Omental fat pad (tissue), 4 donors: ENCODE data around the gene TMUB1. TPM values are rescaled to one million over a fixed set of nuclear protein-coding genes. Genes with fewer than 3 reads are reported as not detected.

ENCODE experiments used
- ATAC-seq: fragments of 150-250 bp; one replicate; pipeline ENCODE4 v1.9.1; 2016; ENCODE audit warnings: mild to moderate bottlenecking, moderate library complexity; ENCODE audit not compliant: low FRiP score
- DNase-seq: peaks from one replicate; pipeline ENCODE4 v3.0.0-alpha.2; 2019; ENCODE audit warnings: low spot score
- total RNA-seq, 4 donors: library from RNA; depleted of rRNA; stranded (reverse); fragments of >200 nt; gene quantifications; one replicate each; pipeline ENCODE4 v1.1.0, GENCODE V29; 2016
- TF ChIP-seq, protein P1 (sequence below), 3 donors: fragments of 450-650 bp; IDR thresholded peaks; one replicate each; pipeline ENCODE4 v1.5.1; 2016 to 2017; ENCODE audit warnings: antibody characterized with exemption in 3 of 3, mild to moderate bottlenecking in 3 of 3, moderate library complexity in 2 of 3

The TMUB1 gene
- total RNA-seq, 4 donors from 2014 or later, result 23.5 to 38.5 (median 26.9) TPM

DNA sequence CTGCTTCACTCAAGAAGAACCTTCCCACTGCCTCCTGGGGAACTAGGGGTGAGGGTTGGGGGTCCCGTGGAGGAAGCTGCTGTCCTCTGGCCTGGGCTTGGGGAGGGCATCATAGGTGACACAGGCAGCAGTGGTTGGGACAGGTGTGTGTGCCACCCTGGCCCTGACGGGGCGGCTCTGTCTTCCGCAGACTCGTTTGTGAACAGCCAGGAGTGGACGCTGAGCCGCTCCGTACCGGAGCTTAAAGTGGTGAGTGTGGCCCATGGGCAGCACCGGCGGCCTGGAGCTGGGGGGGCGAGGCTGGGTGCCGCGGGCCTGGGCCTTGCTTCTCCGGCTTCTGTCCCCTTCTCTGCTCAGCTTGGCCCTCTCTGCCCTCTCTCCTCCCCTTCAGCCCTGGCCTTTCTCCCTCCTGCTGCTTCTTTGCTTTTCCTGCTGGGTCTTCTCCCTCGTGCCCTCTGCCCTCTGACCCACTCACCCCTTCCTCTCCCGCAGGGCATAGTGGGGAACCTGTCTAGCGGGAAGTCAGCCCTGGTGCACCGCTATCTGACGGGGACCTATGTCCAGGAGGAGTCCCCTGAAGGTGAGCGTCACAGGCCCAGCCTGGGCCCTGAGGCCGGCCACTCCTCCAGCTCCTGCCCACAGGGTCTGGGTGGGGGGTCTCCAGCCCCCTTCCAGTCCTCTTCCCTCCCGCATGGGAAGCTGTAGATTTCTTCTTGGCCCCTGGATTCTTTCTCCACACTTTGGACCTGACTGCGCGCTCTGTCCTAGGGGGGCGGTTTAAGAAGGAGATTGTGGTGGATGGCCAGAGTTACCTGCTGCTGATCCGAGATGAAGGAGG, 33.5 kb upstream of the TMUB1 start:
- DNase-seq (no peak), ATAC-seq (no peak)
- TF ChIP-seq, protein P1, sequence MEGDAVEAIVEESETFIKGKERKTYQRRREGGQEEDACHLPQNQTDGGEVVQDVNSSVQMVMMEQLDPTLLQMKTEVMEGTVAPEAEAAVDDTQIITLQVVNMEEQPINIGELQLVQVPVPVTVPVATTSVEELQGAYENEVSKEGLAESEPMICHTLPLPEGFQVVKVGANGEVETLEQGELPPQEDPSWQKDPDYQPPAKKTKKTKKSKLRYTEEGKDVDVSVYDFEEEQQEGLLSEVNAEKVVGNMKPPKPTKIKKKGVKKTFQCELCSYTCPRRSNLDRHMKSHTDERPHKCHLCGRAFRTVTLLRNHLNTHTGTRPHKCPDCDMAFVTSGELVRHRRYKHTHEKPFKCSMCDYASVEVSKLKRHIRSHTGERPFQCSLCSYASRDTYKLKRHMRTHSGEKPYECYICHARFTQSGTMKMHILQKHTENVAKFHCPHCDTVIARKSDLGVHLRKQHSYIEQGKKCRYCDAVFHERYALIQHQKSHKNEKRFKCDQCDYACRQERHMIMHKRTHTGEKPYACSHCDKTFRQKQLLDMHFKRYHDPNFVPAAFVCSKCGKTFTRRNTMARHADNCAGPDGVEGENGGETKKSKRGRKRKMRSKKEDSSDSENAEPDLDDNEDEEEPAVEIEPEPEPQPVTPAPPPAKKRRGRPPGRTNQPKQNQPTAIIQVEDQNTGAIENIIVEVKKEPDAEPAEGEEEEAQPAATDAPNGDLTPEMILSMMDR (IDR thresholded peaks at IDR 0.05), result no peak

DNA sequence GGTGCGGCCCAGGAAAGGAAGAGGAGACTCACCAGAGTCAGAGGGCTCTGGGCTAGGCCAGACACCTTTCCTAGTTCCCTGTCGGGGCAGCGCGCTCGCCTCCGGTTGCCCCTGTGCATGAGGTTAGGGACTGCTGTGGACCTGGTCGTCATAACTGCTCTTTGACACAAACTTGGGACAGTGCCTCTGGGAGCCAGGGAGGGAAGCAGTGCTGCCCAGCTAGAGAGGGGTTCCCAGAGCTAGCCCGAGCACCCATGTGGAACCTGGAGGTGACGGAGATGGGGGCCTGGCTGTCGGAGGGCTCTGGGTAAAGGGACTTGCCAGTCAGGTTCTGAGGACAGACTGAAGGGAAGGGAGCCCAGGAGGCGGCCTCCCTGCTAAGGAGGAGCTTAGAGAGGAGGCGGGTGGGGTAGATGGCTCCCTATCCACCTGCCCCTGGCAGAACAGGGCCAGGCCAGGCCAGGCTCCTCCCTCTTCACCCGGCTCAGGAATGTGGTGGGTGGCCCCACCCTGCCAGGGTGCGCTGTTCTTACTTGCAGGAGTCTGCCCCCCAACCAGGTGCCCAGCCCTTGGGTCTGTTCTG, 32.6 kb upstream of the TMUB1 start:
- DNase-seq, result no peak
- peak; percentile 36 for ATAC-seq

DNA sequence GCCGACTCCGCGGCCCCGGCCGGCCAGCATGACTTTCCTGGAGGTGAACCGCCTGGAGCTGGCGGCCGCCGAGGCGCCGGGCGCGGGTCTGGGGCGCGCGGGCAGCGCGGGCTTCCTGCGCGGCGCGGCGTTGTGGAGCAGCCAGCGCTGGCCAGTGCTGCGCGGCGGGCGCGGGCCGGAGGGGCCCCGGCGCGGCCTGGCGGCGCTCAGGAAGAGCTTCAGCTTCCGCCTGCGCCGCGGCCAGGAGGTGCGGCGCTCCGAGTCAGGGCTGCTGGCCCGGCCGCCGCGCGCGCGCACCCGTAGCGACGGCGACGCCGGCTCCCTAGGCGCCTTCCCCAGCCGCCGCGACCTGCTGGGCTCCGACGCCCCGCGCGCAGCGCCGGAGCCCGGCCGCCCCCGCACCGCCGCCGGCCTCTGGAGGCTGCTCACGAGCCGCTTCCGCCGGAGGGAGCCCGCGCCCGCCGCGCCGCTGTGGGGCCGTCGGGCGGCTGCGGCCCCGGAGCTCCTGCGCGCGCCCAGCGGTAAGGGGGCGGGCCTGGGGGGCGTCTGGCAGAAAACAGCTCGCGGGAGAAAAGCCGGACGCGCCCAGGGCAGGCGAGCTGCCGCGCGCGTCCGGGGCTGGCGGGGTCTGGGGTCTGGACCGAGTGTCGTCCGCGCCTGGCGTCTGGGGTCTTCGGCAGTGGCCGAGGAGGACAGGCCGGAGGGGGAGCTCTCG, 32.0 kb upstream of the TMUB1 start:
- TF ChIP-seq, protein P1 (IDR thresholded peaks at IDR 0.05), result no peak
- DNase-seq (no peak), ATAC-seq (peak; percentile 35)

More for the DNA sequence above, 32.6 kb upstream of the TMUB1 start:
- TF ChIP-seq, protein P1 (IDR thresholded peaks at IDR 0.05), result no peak

DNA sequence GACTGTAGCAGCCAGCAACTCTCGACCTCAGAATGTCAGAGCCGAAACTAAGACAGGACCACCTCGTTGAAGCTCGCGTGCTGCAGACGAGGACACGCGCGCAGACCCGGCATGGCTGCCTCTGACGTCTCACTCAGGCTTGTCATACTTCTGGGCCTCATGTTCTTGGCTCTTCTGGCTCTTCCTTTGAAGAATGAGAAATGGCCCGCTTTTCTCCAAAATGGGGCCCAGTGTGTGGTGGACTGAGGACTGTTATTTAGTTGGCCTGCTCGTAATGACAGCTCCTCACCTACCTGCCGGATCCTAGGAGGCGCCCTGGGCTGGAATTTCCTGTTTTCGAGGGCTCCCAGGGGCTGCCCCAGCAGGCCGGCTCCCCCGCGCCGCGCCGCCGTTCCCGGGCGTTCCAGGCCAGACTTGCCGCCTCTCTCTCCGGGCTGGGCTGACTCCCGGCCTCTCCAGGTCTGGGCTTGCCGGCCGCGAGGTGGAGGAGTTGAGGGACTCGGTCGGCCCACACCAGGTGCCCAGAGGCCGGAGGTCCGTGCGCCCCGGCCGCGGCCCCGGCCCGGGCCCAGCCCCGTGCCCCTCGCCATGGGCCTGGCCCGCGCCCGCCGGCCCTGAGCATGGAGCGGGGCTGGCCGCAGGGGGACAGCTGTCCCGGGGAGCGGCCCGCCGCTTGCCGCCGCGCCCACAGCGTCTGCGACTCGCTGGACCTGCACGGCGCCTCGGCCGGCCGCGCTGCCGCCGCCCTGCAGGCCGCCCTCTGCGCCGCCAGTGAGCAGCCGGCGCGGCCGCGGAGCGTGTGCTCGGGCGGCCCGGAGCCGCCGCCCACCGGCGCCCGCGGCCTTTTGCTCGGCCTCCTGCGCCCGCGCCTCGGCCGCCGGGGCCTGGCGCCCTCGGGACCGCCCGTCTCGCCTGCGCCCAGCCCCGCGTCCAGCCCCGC, 31.1 kb upstream of the TMUB1 start:
- no peak for ATAC-seq
- TF ChIP-seq, protein P1 (IDR thresholded peaks at IDR 0.05), result no peak
- no peak for DNase-seq

DNA sequence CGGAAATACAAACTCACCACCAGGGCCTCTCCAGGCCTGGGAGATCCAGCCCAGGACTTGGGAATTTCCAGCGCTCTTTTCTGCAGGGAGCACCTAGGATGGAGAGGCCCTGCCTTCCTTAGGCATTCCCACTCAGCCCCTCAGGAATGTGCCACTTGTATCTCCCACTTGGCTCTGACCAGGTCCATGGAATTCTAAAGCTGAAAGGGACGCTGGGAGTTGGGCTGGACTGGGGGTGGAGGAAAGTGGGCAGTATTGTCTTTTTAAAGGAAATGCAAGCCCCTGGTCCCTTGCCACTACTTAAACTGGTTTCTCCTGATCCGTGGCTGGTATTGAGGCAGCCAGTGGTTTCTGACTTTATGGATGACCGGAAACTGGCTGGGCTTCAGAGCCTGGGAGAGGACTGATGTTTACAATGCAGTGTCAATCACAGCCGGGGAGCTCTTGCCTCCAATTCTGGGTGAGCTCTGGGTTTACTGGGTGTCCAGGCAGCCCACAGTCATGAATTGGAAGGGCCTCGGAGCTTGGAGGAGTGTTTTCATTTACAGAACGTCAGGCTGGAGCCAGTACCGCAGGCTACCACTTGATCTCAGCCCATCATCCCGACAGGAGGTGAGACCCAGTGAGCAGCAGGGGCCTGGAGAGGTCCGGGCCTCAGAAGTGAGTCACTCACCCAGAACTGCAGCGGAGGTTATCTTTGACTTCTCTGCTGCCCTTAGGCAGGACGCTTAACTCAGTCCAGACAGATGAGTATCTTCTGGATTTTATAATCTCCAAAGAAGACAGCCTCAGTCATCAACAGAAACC, 30.3 kb upstream of the TMUB1 start:
- peak; percentile 52 for ATAC-seq
- TF ChIP-seq, protein P1 (IDR thresholded peaks at IDR 0.05), result no peak
- no peak for DNase-seq
